Esophagus muscularis mucosa (tissue), 4 donors: ENCODE data around the gene SLC6A9. TPM values are rescaled to one million over a fixed set of nuclear protein-coding genes. Genes with fewer than 3 reads are reported as not detected.

ENCODE experiments used
- DNase-seq: peaks from one replicate; pipeline ENCODE4 v3.0.0-alpha.2; 2017; ENCODE audit errors: extremely low spot score
- H3K27ac ChIP-seq, 4 donors: fragments of 200-600 bp; sonication (generic); replicated peaks in 1 of 4; 1 replicate in 3 of 4; 2 replicates in 1 of 4; pipeline ENCODE4 v1.5.1; 2016 to 2019; ENCODE audit warnings: mild to moderate bottlenecking in 1 of 4
- H3K27me3 ChIP-seq, 4 donors: fragments of 200-600 bp; sonication (generic); one replicate each; pipeline versions ENCODE4 v1.5.1 to v1.6.0; 2016 to 2019
- H3K36me3 ChIP-seq, 4 donors: fragments of 200-600 bp; sonication (generic); one replicate each; pipeline ENCODE4 v1.5.1; 2016 to 2019
- H3K4me1 ChIP-seq, 4 donors: fragments of 200-600 bp; sonication (generic); one replicate each; pipeline ENCODE4 v1.5.1; 2016 to 2019
- H3K4me3 ChIP-seq, 4 donors: fragments of 200-600 bp; sonication (generic); 1 replicate in 2 of 4; 2 replicates in 2 of 4; pipeline ENCODE4 v1.5.1; 2016 to 2019; ENCODE audit warnings: mild to moderate bottlenecking in 4 of 4, moderate library complexity in 1 of 4
- H3K9me3 ChIP-seq, 4 donors: fragments of 200-600 bp; sonication (generic); 1 replicate in 3 of 4; 2 replicates in 1 of 4; pipeline ENCODE4 v1.5.1; 2016 to 2019
- EP300 ChIP-seq: sonication (generic); formaldehyde crosslinking; IDR thresholded peaks from one replicate; pipeline ENCODE4 v1.6.1; 2017; ENCODE audit warnings: antibody characterized with exemption
- POLR2A ChIP-seq: fragments of 450-650 bp; IDR thresholded peaks from one replicate; pipeline ENCODE4 v1.6.1; 2017; ENCODE audit warnings: antibody characterized with exemption, moderate library complexity, mild to moderate bottlenecking, low read depth
- POLR2AphosphoS5 ChIP-seq, 2 donors: sonication (generic); formaldehyde crosslinking; IDR thresholded peaks; one replicate each; pipeline ENCODE4 v1.6.1; 2017; ENCODE audit warnings: antibody characterized with exemption in 2 of 2
- WGBS: methylation state at CpG from one replicate; pipeline ENCODE4 v1.1.5; 2018; 5-methylcytosine and 5-hydroxymethylcytosine counted together
- intact Hi-C: fragments of 100-400 bp; cut with DNase I; formaldehyde crosslinking; loops from one replicate; pipeline ENCODE4 v1.15.1; 2023
- total RNA-seq, 4 donors: library from RNA; depleted of rRNA; stranded (reverse); fragments of >200 nt; gene quantifications; one replicate each; pipeline versions ENCODE4 v1.1.0 to v1.2.1, GENCODE V29; 2016
- TF ChIP-seq, protein P1 (sequence below), 3 experiments: fragments of 200-600 bp in 2 of 3; fragments of 450-650 bp in 1 of 3; sonication (generic) in 2 of 3; IDR thresholded peaks; one replicate each; pipeline ENCODE4 v1.5.1; 2017 to 2019; ENCODE audit warnings: antibody characterized with exemption in 3 of 3, mild to moderate bottlenecking in 2 of 3, moderate library complexity in 1 of 3

Gene SLC6A9
- total RNA-seq, 4 donors from 2014 or later: 5.2 to 17.9 (median 7.8) TPM

DNA sequence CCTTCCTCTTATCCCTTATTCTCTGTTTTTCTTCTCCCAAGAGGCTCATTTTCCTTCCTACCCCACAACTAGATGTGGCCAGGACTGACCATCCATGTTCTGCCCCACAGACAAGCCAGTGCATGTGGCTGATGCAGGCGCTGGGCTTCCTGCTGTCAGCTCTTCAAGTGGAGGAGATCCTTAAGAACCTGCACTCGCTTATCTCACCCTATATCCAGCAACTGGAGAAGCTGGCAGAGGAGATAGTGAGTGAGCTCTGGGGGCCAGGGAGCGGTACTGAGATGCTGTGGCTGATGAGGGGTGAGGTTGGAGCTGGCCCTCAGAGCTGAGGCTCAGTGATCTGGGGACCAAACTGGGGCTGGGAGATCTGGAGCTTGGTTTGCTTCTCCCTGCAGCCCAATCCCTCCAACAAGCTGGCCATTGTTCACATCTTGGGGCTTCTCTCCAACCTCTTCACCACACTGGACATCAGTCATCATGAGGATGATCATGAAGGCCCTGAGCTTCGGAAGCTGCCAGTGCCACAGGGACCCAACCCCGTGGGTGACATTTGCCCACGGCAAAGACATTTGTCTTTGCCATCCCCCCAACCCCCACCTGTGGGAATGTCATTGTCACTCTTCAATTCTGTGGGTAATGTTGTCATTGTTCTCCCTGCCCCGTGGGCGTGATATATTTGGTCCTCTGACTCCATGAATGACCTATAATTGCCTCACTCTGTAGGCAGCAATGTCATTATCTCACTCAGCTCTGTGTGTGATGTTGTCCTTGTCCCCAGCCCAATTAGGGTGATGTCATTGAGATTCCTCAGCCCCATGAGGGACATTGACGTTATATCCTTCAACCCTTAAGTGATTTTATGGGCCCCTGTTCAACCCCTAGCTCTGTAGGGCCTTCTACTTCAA is 72.7 kb downstream of the SLC6A9 start:
- Histone ChIP-seq H3K27ac (no peak overlapping the region), H3K36me3 (peaks cover 30 to 82% (median 77%) of the 10 kb centered on the region in 4 donors), H3K27me3 (no peaks in the 10 kb centered on the region), H3K4me3 (no peak overlapping the region), H3K4me1 (peaks cover 0 to 6% (median 0%) of the 10 kb centered on the region in 4 donors), H3K9me3 (no peaks in the 10 kb centered on the region)
- DNase-seq: no peak
- 78% methylated on average over 9 of the region's 9 CpGs for WGBS
- no peak for TF ChIP-seq EP300
- TF ChIP-seq POLR2AphosphoS5 (IDR thresholded peaks at IDR 0.05): no peak
- TF ChIP-seq POLR2A: no peak
- TF ChIP-seq, protein P1, sequence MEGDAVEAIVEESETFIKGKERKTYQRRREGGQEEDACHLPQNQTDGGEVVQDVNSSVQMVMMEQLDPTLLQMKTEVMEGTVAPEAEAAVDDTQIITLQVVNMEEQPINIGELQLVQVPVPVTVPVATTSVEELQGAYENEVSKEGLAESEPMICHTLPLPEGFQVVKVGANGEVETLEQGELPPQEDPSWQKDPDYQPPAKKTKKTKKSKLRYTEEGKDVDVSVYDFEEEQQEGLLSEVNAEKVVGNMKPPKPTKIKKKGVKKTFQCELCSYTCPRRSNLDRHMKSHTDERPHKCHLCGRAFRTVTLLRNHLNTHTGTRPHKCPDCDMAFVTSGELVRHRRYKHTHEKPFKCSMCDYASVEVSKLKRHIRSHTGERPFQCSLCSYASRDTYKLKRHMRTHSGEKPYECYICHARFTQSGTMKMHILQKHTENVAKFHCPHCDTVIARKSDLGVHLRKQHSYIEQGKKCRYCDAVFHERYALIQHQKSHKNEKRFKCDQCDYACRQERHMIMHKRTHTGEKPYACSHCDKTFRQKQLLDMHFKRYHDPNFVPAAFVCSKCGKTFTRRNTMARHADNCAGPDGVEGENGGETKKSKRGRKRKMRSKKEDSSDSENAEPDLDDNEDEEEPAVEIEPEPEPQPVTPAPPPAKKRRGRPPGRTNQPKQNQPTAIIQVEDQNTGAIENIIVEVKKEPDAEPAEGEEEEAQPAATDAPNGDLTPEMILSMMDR (IDR thresholded peaks at IDR 0.05): no peak
- intact Hi-C loops: no loop called here

DNA sequence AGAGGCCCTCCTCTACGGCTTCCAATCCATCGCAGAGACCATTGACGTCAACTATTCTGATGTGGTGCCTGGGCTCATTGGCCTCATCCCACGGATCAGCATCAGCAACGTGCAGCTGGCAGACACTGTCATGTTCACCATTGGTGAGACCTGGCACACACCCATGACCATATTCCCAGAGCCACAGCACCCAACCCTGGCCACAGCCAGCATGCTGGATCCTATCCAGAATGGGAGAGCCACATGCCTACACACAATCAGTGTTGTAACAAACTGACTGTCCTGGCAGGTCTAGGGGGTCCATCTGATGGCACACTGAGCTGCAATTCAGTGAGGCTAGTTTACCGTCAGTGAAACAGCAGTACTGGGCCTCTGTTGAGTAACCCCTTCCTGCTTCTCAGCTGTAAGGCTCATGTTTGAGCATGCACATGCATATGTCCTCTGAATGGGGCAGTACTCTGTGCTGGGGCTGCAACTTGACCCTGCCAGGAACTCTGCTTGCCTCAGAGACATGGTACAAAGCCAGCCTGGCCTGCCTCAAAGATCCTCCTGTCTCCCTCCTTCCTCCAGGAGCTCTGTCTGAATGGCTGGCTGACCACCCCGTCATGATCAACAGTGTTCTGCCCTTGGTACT is 73.7 kb downstream of the SLC6A9 start:
- DNase-seq: no peak
- intact Hi-C loops: no loop called here
- Histone ChIP-seq H3K4me3 (no peak overlapping the region), H3K4me1 (peaks cover 0 to 16% (median 0%) of the 10 kb centered on the region in 4 donors), H3K9me3 (no peaks in the 10 kb centered on the region), H3K36me3 (peaks cover 30 to 71% (median 66%) of the 10 kb centered on the region in 4 donors), H3K27ac (no peak overlapping the region), H3K27me3 (no peaks in the 10 kb centered on the region)
- WGBS: 93% methylated on average over 7 of the region's 7 CpGs
- TF ChIP-seq EP300 (no peak), POLR2AphosphoS5 (IDR thresholded peaks at IDR 0.05) (no peak), POLR2A (no peak)
- TF ChIP-seq, protein P1 (IDR thresholded peaks at IDR 0.05): no peak

DNA sequence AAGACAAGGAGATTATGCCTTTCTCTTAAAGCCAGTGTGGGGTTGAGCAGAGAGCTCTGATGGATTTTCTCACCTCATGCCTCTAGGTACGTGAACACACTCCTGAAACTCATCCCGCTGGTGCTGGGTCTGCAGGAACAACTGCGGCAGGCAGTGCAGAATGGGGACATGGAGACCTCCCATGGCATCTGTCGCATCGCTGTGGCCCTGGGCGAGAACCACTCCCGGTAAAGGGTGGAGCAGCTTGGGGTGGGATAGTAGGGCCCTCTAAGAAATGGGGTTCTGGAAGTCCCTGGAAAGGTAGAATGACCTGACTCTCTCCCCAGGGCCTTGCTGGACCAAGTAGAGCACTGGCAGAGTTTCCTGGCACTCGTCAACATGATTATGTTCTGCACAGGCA is 75.0 kb downstream of the SLC6A9 start:
- DNase-seq: no peak
- TF ChIP-seq POLR2A (no peak), EP300 (no peak), POLR2AphosphoS5 (IDR thresholded peaks at IDR 0.05) (no peak)
- TF ChIP-seq, protein P1 (IDR thresholded peaks at IDR 0.05): no peak
- Histone ChIP-seq H3K27me3 (no peaks in the 10 kb centered on the region), H3K27ac (no peak overlapping the region), H3K4me3 (no peak overlapping the region), H3K4me1 (peaks cover 0 to 22% (median 2%) of the 10 kb centered on the region in 4 donors), H3K36me3 (peaks cover 23 to 58% (median 53%) of the 10 kb centered on the region in 4 donors), H3K9me3 (no peaks in the 10 kb centered on the region)
- intact Hi-C loops: no loop called here
- WGBS: 97% methylated on average over 4 of the region's 8 CpGs

DNA sequence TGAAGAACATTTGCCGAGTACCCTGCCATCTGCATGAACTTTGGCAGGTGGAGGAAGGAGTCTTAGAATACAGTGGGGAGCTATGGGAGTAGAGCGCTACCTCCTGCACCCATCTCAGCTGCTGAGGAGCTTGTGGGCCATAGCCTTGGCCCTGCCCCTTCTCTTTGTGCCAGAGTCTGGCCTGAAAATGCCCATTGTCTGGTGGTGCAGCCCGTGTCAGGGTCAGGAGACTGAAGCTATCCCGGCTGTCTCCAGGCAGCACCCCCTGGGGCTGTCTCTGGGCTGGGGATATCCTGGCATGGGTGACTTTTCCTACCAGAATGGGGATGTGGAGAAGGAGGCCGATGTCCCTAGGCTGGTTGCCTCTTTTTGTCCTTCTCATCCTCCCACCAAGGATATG is 77.2 kb downstream of the SLC6A9 start:
- 82% methylated on average over 5 of the region's 5 CpGs for WGBS
- no peak overlapping the region for H3K27ac ChIP-seq
- intact Hi-C loops: no loop called here
- peaks cover under 1 to 35% (median 11%) of the 10 kb centered on the region in 4 donors for H3K4me1 ChIP-seq
- H3K36me3 ChIP-seq: peaks cover 23 to 54% (median 48%) of the 10 kb centered on the region in 4 donors
- H3K4me3 ChIP-seq: no peak overlapping the region
- DNase-seq: no peak
- no peaks in the 10 kb centered on the region for H3K9me3 ChIP-seq
- TF ChIP-seq POLR2A: no peak
- no peak for TF ChIP-seq POLR2AphosphoS5 (IDR thresholded peaks at IDR 0.05)
- no peaks in the 10 kb centered on the region for H3K27me3 ChIP-seq

DNA sequence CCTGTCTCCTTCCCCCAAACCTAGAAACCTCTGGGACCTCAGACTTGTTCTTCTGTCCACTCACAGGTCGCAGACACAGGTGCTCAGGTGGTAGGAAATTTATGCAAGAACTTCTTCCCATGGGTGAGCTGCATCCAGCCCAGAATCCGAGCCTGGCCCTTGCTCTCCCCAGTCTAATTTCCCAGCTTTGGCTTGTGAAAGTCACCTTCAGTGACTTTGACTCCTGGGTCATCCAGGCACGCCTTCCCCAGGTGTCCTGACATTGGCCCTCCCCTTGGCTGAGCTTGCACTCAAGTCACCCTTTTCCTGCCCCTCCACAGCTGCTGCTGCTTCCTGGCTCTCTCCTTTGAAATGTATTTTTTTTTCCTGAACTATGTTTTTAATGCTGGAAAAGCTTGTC is 77.9 kb downstream of the SLC6A9 start:
- peaks cover 22 to 47% (median 41%) of the 10 kb centered on the region in 4 donors for H3K36me3 ChIP-seq
- H3K27ac ChIP-seq: no peak overlapping the region
- H3K27me3 ChIP-seq: no peaks in the 10 kb centered on the region
- intact Hi-C loops: no loop called here
- 84% methylated on average over 3 of the region's 3 CpGs for WGBS
- H3K4me3 ChIP-seq: no peak overlapping the region
- no peak for TF ChIP-seq POLR2AphosphoS5 (IDR thresholded peaks at IDR 0.05)
- TF ChIP-seq EP300: no peak
- TF ChIP-seq POLR2A: no peak
- TF ChIP-seq, protein P1 (IDR thresholded peaks at IDR 0.05): no peak
- peaks cover 7 to 41% (median 17%) of the 10 kb centered on the region in 4 donors for H3K4me1 ChIP-seq
- no peak for DNase-seq
- H3K9me3 ChIP-seq: no peaks in the 10 kb centered on the region
